ENCODE measurements around the gene PHEX. TPM values are rescaled to one million over a fixed set of nuclear protein-coding genes. Genes with fewer than 3 reads are reported as not detected.

The PHEX gene
- total RNA-seq, 1 donor from 2014 or later, result 5.3 TPM

GRCh38 chrX:22159071-22159470 is 126.9 kb downstream of the PHEX start:
- Histone ChIP-seq H3K36me3 (ENCODE audit: control insufficient read depth, insufficient read depth, low read length) (no peaks in the 10 kb centered on the region), H3K4me3 (ENCODE audit: low read depth, low read length) (no peak overlapping the region), H3K27me3 (ENCODE audit: control insufficient read depth, insufficient read depth, low read length) (no peaks in the 10 kb centered on the region)
- TF ChIP-seq, protein P1, sequence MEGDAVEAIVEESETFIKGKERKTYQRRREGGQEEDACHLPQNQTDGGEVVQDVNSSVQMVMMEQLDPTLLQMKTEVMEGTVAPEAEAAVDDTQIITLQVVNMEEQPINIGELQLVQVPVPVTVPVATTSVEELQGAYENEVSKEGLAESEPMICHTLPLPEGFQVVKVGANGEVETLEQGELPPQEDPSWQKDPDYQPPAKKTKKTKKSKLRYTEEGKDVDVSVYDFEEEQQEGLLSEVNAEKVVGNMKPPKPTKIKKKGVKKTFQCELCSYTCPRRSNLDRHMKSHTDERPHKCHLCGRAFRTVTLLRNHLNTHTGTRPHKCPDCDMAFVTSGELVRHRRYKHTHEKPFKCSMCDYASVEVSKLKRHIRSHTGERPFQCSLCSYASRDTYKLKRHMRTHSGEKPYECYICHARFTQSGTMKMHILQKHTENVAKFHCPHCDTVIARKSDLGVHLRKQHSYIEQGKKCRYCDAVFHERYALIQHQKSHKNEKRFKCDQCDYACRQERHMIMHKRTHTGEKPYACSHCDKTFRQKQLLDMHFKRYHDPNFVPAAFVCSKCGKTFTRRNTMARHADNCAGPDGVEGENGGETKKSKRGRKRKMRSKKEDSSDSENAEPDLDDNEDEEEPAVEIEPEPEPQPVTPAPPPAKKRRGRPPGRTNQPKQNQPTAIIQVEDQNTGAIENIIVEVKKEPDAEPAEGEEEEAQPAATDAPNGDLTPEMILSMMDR (IDR thresholded peaks at IDR 0.05; ENCODE audit: insufficient read depth, low read length, severe bottlenecking), result no peak
- FAIRE-seq (no peak), DNase-seq (ENCODE audit: low read depth) (peak; percentile 21)

DNA sequence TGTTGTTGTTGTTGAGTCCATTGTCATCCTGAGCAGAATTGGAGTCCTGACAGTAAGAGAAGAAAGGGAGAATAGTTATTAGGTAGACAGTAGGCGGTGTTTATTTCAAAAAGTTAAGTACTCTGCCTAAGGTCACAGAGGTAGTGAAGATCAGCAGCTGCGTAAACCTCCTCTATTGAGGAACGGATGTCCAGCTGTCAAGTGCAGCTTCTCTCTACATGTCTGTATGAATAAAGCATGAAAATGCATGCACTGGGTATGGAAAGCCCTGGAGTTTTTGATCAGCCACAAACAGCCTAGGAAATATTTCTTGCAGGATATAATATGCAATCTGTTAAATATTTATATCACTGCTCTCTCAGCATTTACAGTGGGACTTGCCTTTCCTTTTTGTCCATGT is 131.2 kb downstream of the PHEX start:
- DNase-seq (ENCODE audit: low read depth), result no peak
- H3K36me3 ChIP-seq (ENCODE audit: control insufficient read depth, insufficient read depth, low read length), result no peaks in the 10 kb centered on the region
- no peak for FAIRE-seq
- no peaks in the 10 kb centered on the region for H3K27me3 ChIP-seq (ENCODE audit: control insufficient read depth, insufficient read depth, low read length)
- no peak overlapping the region for H3K4me3 ChIP-seq (ENCODE audit: low read depth, low read length)
- TF ChIP-seq, protein P1 (IDR thresholded peaks at IDR 0.05; ENCODE audit: insufficient read depth, low read length, severe bottlenecking), result no peak

DNA sequence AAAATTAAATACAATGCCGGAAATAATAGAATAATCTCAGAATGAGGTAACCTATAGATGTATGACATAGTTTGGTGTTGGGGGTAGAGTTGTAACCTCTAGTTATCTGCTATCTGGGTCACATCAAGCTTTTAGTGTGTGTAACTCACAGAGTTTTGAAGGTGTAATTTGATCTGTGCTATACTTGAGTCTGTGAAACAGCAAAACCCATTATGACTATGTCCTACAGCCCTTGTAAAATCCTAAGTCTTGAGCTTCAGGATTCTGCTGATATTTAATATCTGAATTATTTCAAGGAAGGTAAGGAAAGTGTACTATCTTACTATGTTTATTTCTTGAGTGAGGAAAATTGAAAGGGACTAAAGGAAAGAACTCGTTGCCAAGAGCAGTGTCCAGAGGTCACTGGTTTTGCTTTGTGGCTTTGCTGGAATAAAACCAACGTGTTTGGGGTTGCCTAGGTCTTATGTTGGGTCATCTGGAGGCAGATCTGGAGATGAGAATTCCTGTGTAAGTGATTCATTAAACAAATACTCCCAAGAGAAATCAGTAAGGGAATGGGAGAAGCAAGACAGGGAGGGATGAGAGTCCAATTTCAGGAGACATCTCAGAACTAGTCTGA is 132.8 kb downstream of the PHEX start:
- H3K27me3 ChIP-seq (ENCODE audit: control insufficient read depth, insufficient read depth, low read length), result no peaks in the 10 kb centered on the region
- no peaks in the 10 kb centered on the region for H3K36me3 ChIP-seq (ENCODE audit: control insufficient read depth, insufficient read depth, low read length)
- DNase-seq (ENCODE audit: low read depth) (peak; percentile 65), FAIRE-seq (no peak)
- H3K4me3 ChIP-seq (ENCODE audit: low read depth, low read length), result no peak overlapping the region
- TF ChIP-seq, protein P1 (IDR thresholded peaks at IDR 0.05; ENCODE audit: insufficient read depth, low read length, severe bottlenecking), result no peak

GRCh38 chrX:22165732-22166457 is 133.8 kb downstream of the PHEX start:
- DNase-seq (ENCODE audit: low read depth) (peak; percentile 53), FAIRE-seq (no peak)
- TF ChIP-seq, protein P1 (IDR thresholded peaks at IDR 0.05; ENCODE audit: insufficient read depth, low read length, severe bottlenecking), result no peak
- Histone ChIP-seq H3K4me3 (ENCODE audit: low read depth, low read length) (no peak overlapping the region), H3K27me3 (ENCODE audit: control insufficient read depth, insufficient read depth, low read length) (no peaks in the 10 kb centered on the region), H3K36me3 (ENCODE audit: control insufficient read depth, insufficient read depth, low read length) (no peaks in the 10 kb centered on the region)

DNA sequence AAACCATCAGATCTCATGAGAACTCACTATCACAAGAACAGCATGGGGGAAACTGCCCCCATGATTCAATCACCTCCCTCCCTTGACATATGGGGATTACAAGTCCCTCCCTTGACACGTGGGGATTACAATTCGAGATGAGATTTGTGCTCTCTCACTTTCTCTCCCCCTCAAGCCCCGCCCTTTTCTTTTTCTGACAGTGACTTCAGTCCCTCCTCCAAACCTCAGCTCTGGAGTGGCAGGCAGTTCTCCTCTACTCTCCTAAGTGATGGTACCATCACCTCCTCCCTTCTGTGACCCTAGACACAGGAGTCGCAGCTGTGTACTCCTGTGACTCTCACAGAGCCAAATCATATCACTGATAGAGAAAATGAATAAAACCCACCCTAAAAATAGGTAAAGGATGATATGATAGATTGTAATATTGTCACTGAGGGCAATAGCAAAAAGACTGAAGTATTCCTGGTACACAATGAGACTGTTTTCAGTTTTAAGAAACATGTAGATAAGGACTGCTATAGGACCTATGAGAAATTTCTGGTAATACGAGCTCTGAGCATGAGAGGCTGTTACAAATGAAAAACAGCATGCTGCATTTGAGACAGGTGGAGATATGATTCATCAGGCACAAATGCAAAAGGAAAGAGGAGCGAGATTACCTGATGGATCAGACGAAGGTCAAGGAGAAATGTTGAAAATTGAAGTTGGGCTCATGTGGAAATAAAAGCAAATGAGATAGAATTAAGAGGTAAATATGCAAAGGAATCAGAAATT is 139.3 kb downstream of the PHEX start:
- Histone ChIP-seq H3K4me3 (ENCODE audit: low read depth, low read length) (no peak overlapping the region), H3K36me3 (ENCODE audit: control insufficient read depth, insufficient read depth, low read length) (no peaks in the 10 kb centered on the region), H3K27me3 (ENCODE audit: control insufficient read depth, insufficient read depth, low read length) (no peaks in the 10 kb centered on the region)
- no peak for FAIRE-seq
- DNase-seq (ENCODE audit: low read depth), result peak; percentile 33
- TF ChIP-seq, protein P1 (IDR thresholded peaks at IDR 0.05; ENCODE audit: insufficient read depth, low read length, severe bottlenecking), result no peak
